DOHH2 (cell line): Measurements from ENCODE around the gene FGB.

Source experiments
- H3F3A ChIP-seq: fragments of 200-600 bp; sonication (generic), shearing (Covaris generic); 2 replicates; pipeline ENCODE4 v1.6.0; 2016; ENCODE audit warnings: antibody characterized with exemption, mild to moderate bottlenecking; ENCODE audit not compliant: control insufficient read depth, insufficient read depth
- H3K27ac ChIP-seq: fragments of 200-600 bp; sonication (generic); 2 replicates; pipeline ENCODE4 v1.5.1; 2014; ENCODE audit warnings: low read depth, mild to moderate bottlenecking, low read length, moderate library complexity
- H3K27me3 ChIP-seq: fragments of 200-600 bp; sonication (generic); 2 replicates; pipeline ENCODE4 v1.6.1; 2014; ENCODE audit warnings: mild to moderate bottlenecking, low read length, mixed read lengths; ENCODE audit not compliant: control insufficient read depth
- H3K36me3 ChIP-seq: fragments of 200-600 bp; sonication (generic); 2 replicates; pipeline ENCODE4 v1.6.1; 2014; ENCODE audit warnings: mild to moderate bottlenecking, low read length, moderate library complexity, mixed read lengths; ENCODE audit not compliant: control insufficient read depth
- H3K4me1 ChIP-seq: fragments of 200-600 bp; sonication (generic); 2 replicates; pipeline ENCODE4 v1.6.1; 2014; ENCODE audit warnings: mild to moderate bottlenecking, low read length, mixed read lengths; ENCODE audit not compliant: control insufficient read depth
- H3K4me2 ChIP-seq: fragments of 200-600 bp; sonication (generic); 2 replicates; pipeline ENCODE4 v1.6.0; 2014; ENCODE audit warnings: mild to moderate bottlenecking, low read length, moderate library complexity
- H3K4me3 ChIP-seq: fragments of 200-600 bp; sonication (generic); 2 replicates; pipeline ENCODE4 v1.5.1; 2014; ENCODE audit warnings: mild to moderate bottlenecking, low read length, mixed read lengths
- H3K79me2 ChIP-seq: fragments of 200-600 bp; sonication (generic); 2 replicates; pipeline ENCODE4 v1.6.1; 2014; ENCODE audit warnings: mild to moderate bottlenecking, low read length, mixed read lengths; ENCODE audit not compliant: control insufficient read depth
- H3K9me2 ChIP-seq: fragments of 200-600 bp; sonication (generic); replicated peaks from 2 replicates; pipeline ENCODE4 v1.6.1; 2014; ENCODE audit warnings: mild to moderate bottlenecking, low read length, mixed read lengths; ENCODE audit not compliant: control insufficient read depth
- H3K9me3 ChIP-seq: fragments of 200-600 bp; sonication (generic); 2 replicates; pipeline ENCODE4 v1.6.1; 2014; ENCODE audit warnings: antibody characterized with exemption, low read length, mixed read lengths; ENCODE audit not compliant: control insufficient read depth, insufficient read depth
- H4K20me1 ChIP-seq: fragments of 200-600 bp; sonication (generic); 2 replicates; pipeline ENCODE4 v1.6.0; 2014; ENCODE audit warnings: low read depth, mild to moderate bottlenecking, antibody characterized with exemption, low read length, moderate library complexity; ENCODE audit not compliant: control insufficient read depth, insufficient read depth
- EZH2phosphoT487 ChIP-seq: fragments of 200-600 bp; sonication (generic); IDR thresholded peaks from 2 replicates; pipeline ENCODE4 v1.6.1; 2017; ENCODE audit warnings: borderline replicate concordance, mild to moderate bottlenecking, antibody characterized with exemption, low read length, moderate library complexity, mixed read lengths
- TF ChIP-seq, protein P1 (sequence below): fragments of 200-600 bp; sonication (generic); IDR thresholded peaks from one replicate; pipeline ENCODE4 v1.5.1; 2014; ENCODE audit warnings: antibody characterized with exemption, mild to moderate bottlenecking, low read depth, low read length; ENCODE audit not compliant: poor library complexity, severe bottlenecking

The FGB gene

DNA sequence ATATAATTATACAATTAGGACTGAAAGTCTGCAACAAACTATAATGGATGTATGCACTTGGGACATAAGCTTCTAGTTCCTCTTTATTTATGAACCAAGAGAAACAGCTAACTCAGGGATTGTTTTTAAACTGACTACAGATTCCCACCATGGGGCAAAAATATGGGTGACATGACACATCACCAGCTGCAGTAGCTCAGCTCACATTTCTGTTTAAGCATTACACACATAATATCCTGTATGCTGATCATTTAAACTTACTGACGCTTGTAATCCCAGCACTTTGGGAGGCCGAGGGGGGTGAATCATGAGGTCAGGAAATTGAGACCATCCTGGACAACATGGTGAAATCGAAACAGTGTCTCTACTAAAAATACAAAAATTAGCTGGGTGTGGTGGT, 11.5 kb downstream of the FGB start:
- Histone ChIP-seq H3K4me2 (no peak overlapping the region), H3F3A (no peaks in the 10 kb centered on the region), H3K9me3 (no peaks in the 10 kb centered on the region), H3K27ac (no peak overlapping the region), H4K20me1 (no peaks in the 10 kb centered on the region), H3K4me3 (no peak overlapping the region), H3K4me1 (no peaks in the 10 kb centered on the region), H3K27me3 (no peaks in the 10 kb centered on the region), H3K9me2 (no peaks in the 10 kb centered on the region), H3K79me2 (no peaks in the 10 kb centered on the region), H3K36me3 (no peaks in the 10 kb centered on the region)
- TF ChIP-seq, protein P1, sequence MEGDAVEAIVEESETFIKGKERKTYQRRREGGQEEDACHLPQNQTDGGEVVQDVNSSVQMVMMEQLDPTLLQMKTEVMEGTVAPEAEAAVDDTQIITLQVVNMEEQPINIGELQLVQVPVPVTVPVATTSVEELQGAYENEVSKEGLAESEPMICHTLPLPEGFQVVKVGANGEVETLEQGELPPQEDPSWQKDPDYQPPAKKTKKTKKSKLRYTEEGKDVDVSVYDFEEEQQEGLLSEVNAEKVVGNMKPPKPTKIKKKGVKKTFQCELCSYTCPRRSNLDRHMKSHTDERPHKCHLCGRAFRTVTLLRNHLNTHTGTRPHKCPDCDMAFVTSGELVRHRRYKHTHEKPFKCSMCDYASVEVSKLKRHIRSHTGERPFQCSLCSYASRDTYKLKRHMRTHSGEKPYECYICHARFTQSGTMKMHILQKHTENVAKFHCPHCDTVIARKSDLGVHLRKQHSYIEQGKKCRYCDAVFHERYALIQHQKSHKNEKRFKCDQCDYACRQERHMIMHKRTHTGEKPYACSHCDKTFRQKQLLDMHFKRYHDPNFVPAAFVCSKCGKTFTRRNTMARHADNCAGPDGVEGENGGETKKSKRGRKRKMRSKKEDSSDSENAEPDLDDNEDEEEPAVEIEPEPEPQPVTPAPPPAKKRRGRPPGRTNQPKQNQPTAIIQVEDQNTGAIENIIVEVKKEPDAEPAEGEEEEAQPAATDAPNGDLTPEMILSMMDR: no peak
- no peak for TF ChIP-seq EZH2phosphoT487

DNA sequence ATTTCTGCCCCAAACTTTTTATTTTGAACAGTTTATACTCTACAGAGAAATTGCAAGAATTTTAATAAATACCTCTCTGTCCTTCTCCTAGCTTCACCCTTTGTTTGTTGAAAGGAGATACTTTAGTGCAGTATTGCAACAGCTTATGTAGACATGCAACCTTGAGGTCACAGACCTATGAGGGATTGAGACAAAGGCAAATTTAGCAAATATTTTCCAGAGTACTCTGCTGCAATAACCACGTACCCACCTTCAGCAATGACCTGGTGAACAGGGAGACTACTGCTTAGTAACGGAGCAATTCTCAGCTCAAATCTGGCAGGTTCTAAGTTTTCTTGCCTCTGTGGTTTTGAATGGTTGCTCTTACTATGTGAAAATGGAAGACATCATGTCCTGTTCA, 14.5 kb downstream of the FGB start:
- Histone ChIP-seq H3K79me2 (no peaks in the 10 kb centered on the region), H3K27ac (no peak overlapping the region), H3K4me2 (no peak overlapping the region), H4K20me1 (no peaks in the 10 kb centered on the region), H3K4me3 (no peak overlapping the region), H3F3A (no peaks in the 10 kb centered on the region), H3K4me1 (no peaks in the 10 kb centered on the region), H3K9me3 (no peaks in the 10 kb centered on the region), H3K36me3 (no peaks in the 10 kb centered on the region), H3K9me2 (no peaks in the 10 kb centered on the region), H3K27me3 (no peaks in the 10 kb centered on the region)
- no peak for TF ChIP-seq EZH2phosphoT487
- TF ChIP-seq, protein P1: no peak

DNA sequence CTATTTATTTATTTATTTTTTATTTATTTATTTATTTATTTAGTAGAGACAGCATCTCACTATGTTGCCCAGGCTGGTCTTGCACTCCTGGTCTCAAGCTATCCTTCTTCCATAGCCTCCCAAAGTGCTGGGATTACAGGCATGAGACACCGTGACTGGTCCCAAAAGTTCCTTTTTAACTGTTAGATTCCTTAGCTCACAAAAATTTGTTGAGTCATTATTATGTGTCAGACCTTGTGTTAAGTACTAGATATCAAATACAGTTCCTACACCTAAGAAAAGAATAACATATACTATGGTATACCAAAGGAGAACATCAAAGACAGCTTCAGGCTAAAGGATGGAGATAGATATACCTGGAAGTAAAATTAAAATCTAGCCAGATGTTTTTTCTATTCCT, 16.1 kb downstream of the FGB start:
- no peaks in the 10 kb centered on the region for H3K9me2 ChIP-seq
- no peaks in the 10 kb centered on the region for H3K79me2 ChIP-seq
- H3F3A ChIP-seq: no peaks in the 10 kb centered on the region
- H3K36me3 ChIP-seq: no peaks in the 10 kb centered on the region
- no peaks in the 10 kb centered on the region for H3K27me3 ChIP-seq
- no peaks in the 10 kb centered on the region for H3K9me3 ChIP-seq
- TF ChIP-seq, protein P1: no peak
- no peak for TF ChIP-seq EZH2phosphoT487
- no peak overlapping the region for H3K4me2 ChIP-seq
- H4K20me1 ChIP-seq: no peaks in the 10 kb centered on the region
- H3K27ac ChIP-seq: no peak overlapping the region
- no peaks in the 10 kb centered on the region for H3K4me1 ChIP-seq
- H3K4me3 ChIP-seq: no peak overlapping the region

DNA sequence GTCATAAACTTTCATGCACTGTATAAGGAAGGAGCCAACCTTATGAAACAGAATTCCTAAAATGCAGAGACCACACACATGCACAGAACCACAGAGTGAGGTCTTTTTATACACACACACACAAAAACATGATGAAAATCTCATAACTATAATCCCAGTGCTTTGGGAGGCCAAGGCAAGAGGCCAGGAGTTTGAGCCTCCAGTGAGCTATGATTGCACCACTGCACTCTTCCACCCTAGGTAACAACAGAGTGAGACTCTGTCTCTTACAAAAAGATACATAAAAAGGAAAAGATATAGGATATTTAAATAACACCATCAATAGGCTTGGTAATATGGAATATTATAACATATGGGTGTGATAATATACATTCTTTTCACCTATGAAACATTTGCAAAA, 17.1 kb downstream of the FGB start:
- Histone ChIP-seq H3K4me2 (no peak overlapping the region), H3K4me3 (no peak overlapping the region), H3K79me2 (no peaks in the 10 kb centered on the region), H4K20me1 (no peaks in the 10 kb centered on the region), H3K27me3 (no peaks in the 10 kb centered on the region), H3K4me1 (no peaks in the 10 kb centered on the region), H3K36me3 (no peaks in the 10 kb centered on the region), H3K27ac (no peak overlapping the region), H3F3A (no peaks in the 10 kb centered on the region), H3K9me2 (no peaks in the 10 kb centered on the region), H3K9me3 (no peaks in the 10 kb centered on the region)
- TF ChIP-seq, protein P1: no peak
- TF ChIP-seq EZH2phosphoT487: no peak
